DND-41 (cell line): Measurements from ENCODE around the gene SANBR.

Source experiments
- CTCF ChIP-seq: IDR thresholded peaks from 2 replicates; pipeline ENCODE4 v1.5.1; 2012; ENCODE audit warnings: borderline replicate concordance, low read length, moderate library complexity, mild to moderate bottlenecking; ENCODE audit not compliant: poor library complexity, severe bottlenecking; ENCODE audit errors: extremely low read depth
- EZH2 ChIP-seq: IDR thresholded peaks from 3 replicates; pipeline ENCODE4 v1.6.1; 2012; ENCODE audit warnings: borderline replicate concordance, low read depth, mild to moderate bottlenecking, moderate library complexity, low read length, inconsistent platforms; ENCODE audit not compliant: severe bottlenecking

DNA sequence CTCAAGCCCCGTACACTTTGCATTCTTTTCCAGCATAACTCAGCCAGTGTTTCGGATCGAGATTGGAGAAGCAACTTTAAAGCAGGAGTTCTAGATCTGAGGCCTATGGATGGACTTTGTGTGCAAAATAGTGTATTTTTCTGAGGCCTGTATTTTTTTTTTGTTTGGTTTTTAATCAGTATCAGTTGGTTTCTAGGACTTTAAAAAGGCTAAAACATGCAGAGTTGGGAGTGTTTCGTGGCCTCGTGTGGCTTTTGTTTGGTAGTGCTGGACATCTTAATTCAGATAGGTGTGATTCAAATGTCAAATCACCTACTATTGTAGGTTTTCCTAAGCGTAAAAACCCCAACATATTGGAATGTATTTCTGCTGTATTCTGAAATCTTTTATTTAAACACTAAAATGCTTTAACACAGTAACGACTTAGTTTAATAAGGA is 47.3 kb upstream of the SANBR start:
- TF ChIP-seq CTCF (no peak), EZH2 (no peak)
